ENCODE results near the gene POPDC3.

DNA sequence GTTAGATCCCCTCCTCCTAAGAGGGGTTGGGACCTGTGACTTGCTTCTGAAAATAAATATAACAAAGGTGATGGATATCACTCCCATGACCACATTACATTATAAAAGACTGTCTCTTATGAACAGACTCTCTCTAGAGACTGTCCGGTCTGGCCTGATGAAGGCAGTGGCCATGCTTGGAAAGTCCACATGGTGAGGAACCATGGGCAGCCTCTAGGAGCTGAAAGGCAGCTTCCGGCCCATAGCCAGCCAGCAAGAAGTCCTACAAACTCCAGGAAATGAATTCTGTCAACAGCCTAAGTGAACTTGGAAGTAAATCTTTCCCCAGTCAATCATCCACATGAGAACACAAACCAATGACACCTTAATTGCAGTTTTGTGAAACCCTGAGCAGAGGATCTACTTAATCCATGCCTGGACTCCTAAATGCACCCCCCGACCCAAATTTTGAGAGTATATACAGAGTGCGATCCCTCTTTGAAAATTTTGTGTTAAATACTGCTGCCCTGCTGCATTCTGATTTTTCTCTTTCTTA is 2.2 kb upstream of the POPDC3 start:
- TF ChIP-seq CTCF (conservative IDR thresholded peaks at IDR 0.05), result no peak
- TF ChIP-seq EZH2 (IDR thresholded peaks at IDR 0.05; ENCODE audit: low read depth), result no peak

Measured in PC-9 (cell line).